Stimulated activated CD4-positive, alpha-beta T cell treated with anti-CD3 and anti-CD28 coated beads, Interleukin-1b, Interleukin-23, amount 100 ng/mL, for 48 hours (primary cell): ENCODE data around the gene TRIM46.

Source experiments
- DNase-seq: peaks from one replicate; pipeline ENCODE4 v3.0.0-alpha.2; 2020

Gene TRIM46

GRCh38 chr1:155171836-155172731 is 1.6 kb upstream of the TRIM46 start:
- no peak for DNase-seq

DNA sequence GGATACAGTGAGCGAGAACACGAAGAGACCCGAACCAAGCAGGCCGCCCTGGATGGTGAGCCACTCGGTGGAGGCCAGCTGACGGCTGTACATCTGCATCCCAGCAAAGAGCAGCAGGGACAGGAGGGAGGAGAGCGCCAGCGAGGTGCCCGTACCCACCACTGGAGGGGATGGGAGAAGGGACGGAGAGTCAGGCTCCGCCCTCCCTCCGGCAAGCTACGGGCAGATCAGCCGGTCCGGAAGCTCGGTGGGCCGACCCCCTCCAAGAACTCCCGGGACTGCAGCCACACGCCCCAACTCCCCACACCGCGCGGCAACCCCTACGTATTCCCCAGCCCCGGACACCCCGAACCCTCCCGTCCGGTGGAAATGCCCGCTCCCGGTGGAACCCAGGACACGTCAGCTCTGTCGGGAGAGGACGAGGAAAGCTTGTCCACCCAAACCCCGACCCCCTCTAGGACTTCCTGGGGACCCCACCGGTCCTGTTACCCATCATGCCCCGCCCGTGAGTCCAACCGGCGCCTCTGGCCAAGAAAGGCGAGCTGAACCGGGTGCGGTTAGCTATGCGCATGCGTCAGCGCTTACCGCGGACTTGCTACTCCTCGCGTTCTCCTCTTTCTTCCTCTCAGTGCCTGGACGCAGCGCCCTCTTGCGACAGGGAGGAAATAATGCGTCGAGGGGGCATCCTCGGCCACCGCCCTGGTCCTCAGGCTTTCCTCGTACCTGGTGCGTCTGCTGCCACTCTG is 744 bp upstream of the TRIM46 start, which contains the start of gene KRTCAP2:
TSS of gene KRTCAP2 (minus strand) at position 573 of the 746 bp plus-strand sequence. CDS start at position 493, 80 bp downstream.
- DNase-seq: peak; percentile 96

- DNase-seq: peak; percentile 55
Observed at GRCh38 chr1:155174324-155175280, 953 bp downstream of the TRIM46 start.

GRCh38 chr1:155175281-155175926 is 1.8 kb downstream of the TRIM46 start:
- no peak for DNase-seq

GRCh38 chr1:155175927-155176371 is 2.3 kb downstream of the TRIM46 start:
- DNase-seq: no peak

- DNase-seq: peak; percentile 81
Observed at GRCh38 chr1:155176544-155177071, 3.0 kb downstream of the TRIM46 start.

DNA sequence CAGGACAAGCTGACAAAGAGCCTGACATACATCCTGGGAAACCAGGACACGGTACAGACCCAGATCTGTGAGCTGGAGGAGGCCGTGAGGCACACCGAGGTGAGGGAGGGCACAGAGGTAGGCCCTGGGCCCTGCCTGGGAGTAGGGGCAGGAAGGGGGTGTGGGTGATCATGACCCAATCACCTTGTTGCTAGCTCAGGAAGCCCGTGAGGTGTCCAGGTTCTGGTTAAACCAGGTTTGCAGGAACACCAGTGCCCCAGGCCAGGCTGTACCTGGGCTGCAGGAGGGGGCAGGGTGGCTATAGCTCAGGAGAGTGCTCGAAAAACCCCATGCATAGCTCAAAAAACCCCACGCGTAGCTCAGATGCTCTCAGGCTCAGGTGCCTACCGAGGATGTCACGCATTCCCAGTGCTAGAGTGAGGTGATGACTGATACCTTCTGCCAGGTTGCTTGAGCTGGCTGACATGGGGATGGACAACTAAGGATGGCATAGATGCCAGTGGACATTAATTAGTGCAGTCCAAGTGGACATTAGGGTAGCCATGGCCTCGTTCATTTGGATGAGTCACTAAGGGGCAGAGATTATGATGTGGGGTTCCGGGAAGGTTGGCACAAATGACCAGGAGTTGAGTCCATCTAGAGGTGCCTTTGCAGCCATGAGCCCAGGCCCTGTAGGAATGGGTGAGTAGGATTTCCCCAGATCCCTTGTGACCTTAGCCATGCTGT is 3.7 kb downstream of the TRIM46 start:
- no peak for DNase-seq

- DNase-seq: no peak
Observed at GRCh38 chr1:155177918-155178281, 4.3 kb downstream of the TRIM46 start.

DNA sequence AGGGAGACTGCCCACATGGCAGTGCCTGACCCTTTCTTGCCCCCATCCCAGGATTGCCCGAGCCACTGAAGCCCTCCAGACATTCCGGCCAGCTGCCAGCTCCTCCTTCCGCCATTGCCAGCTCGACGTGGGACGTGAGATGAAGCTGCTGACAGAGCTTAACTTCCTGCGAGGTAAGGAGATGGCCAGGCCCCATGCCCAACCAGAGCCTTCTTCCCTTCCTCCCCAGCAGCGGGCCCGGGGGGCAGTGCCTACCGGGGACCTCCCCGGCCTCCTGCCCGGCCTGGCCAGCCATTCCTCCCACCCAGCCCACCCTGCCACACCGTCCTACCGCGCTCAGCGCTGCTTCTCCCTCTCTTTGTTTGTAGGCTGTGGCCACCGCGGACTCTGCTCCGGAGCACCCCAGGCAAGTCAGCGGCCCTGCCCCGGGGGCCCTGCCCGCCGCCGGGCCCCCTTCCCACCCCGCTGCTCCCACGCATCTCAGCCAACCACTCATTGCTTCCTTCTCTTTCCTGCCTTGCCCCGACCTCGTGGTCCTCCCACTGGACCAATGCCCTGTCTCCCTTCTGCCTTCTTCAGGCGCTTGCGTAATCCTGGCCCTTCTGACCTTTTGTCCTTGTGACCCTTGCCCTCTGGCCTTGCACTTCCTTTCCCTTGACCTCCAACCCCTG is 4.9 kb downstream of the TRIM46 start:
- no peak for DNase-seq

GRCh38 chr1:155179112-155180031 is 5.7 kb downstream of the TRIM46 start:
- no peak for DNase-seq

- DNase-seq: no peak
Observed at GRCh38 chr1:155181371-155182051, 7.9 kb downstream of the TRIM46 start.

- no peak for DNase-seq
Observed at GRCh38 chr1:155182052-155182550, 8.5 kb downstream of the TRIM46 start.

DNA sequence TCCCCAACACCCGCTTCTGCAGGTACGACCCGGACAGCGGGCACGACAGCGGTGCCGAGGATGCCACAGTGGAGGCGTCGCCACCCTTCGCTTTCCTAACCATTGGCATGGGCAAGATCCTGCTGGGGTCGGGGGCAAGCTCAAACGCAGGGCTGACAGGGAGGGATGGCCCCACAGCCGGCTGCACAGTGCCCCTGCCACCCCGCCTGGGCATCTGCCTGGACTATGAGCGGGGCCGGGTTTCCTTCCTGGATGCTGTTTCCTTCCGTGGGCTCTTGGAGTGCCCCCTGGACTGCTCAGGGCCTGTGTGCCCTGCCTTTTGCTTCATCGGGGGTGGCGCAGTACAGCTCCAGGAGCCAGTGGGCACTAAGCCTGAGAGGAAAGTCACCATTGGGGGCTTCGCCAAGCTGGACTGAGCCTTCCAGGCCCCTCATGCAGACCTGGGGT is 10.1 kb downstream of the TRIM46 start:
- no peak for DNase-seq

DNA sequence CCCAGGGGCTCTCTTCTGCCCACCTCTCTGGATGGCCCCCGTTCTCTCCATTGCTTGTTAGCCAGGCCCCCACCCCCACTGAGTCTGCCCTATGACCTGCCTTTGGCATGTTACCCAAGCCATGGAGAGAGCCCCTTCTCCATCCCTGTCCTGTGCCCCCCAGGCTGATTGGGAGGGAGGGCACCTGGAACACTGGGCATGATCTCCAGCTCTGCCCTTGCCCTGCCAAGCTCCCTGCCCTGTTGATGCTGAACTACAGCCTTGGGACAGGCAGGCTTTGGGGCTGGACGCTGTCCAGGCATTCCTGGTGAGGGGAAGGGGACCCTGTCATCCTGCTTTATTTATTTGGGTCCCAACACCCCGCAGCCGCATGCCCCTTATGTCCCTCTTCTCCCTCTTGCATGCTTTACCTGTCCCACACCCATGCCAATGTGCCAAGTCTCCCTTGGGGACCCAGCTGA is 10.7 kb downstream of the TRIM46 start:
- no peak for DNase-seq

GRCh38 chr1:155184835-155185782 is 11.5 kb downstream of the TRIM46 start:
- no peak for DNase-seq

GRCh38 chr1:155185783-155186066 is 12.1 kb downstream of the TRIM46 start:
- no peak for DNase-seq

DNA sequence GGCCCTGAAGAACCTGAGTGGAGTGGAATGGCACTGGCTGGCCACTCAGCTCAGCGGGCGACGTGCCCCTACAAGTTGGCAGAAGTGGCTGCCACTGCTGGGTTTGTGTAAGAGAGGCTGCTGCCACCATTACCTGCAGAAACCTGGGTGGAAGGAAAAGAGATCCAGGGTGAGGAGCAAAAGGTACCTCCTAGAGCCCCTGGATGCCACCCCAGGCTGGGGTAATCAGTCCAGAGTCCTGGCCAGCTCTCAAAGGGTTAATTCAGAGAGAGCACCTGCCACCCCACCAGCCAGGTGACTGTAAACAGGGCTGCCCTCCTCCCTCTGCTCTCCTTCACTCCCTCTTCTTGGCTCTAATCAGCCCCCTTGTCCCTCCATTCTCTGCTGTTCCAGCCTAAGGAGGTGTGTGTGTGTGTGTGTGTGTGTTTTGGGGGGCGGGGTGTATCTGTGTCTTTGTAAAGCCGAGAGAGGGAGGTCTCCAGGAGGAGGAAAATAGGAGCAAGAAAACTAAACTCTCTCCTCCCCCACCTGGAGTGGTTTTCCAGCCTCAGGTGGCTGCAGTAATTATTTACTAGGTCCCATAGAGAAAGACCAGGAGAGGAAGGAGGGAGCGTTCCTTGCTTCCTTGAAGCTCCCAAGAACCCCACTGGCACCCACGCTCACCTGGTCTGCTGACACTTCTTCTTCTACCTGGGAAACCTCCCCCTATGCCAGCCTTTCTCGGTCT is 12.6 kb downstream of the TRIM46 start:
- no peak for DNase-seq
